HepG2 (cell line): ENCODE measurements around the gene EIF4EBP3. TPM values are rescaled to one million over a fixed set of nuclear protein-coding genes. Genes with fewer than 3 reads are reported as not detected.

ENCODE experiments used
- ATAC-seq: fragments of 200-7000 bp; cut with Tn5 transposase; 3 replicates; pipeline ENCODE4 v1.9.1; 2020; ENCODE audit warnings: mild to moderate bottlenecking, moderate library complexity
- BruUV-seq: library from RNA; stranded (reverse); fragments of 400-500 nt; replicated peaks from 2 replicates; lab custom pipeline; 2021; lab: Mats Ljungman, UMichigan
- CTCF ChIA-PET: fragments of 300-600 bp; formaldehyde crosslinking; extraction: SDS; loops from one replicate; lab custom pipeline; 2021; ENCODE audit warnings: low total read pairs, inconsistent platforms, low intra/inter-chr PET ratio; lab: Yijun Ruan, JAX
- POLR2A ChIA-PET: fragments of 350-600 bp; sonication (Branson Sonifier 250); formaldehyde crosslinking; loops from one replicate; lab custom pipeline; 2020; ENCODE audit warnings: antibody characterized with exemption, inconsistent platforms; lab: Yijun Ruan, JAX
- DNase-seq: peaks from one replicate; pipeline ENCODE4 v3.0.0-alpha.2; 2015; ENCODE audit warnings: low spot score
- FAIRE-seq: peaks from 3 replicates; lab custom pipeline; 2011; peaks lifted over from hg19 to GRCh38; lab: Jason Lieb, UNC
- H2AFZ ChIP-seq: one replicate; pipeline ENCODE4 v1.6.1; 2011; ENCODE audit warnings: low read length, inconsistent platforms
- H3K27ac ChIP-seq: fragments of 300-600 bp; 3 replicates; pipeline ENCODE4 v1.8.0; 2011; ENCODE audit warnings: mixed run types, mild to moderate bottlenecking, mixed read lengths, low read length, inconsistent platforms; ENCODE audit not compliant: insufficient read depth; ENCODE audit errors: extremely low read length
- H3K27me3 ChIP-seq, 2 experiments: fragments of 200-600 bp in 1 of 2; 2 replicates in 1 of 2; 3 replicates in 1 of 2; pipeline versions ENCODE4 v1.6.0 to v1.8.0; 2011; ENCODE audit warnings: low read length in 2 of 2, mild to moderate bottlenecking in 2 of 2, moderate library complexity in 2 of 2, inconsistent platforms in 1 of 2; ENCODE audit not compliant: insufficient read depth in 2 of 2, control insufficient read depth in 1 of 2
- H3K36me3 ChIP-seq, 2 experiments: fragments of 200-600 bp in 1 of 2; replicated peaks in 1 of 2; 2 replicates in 1 of 2; 3 replicates in 1 of 2; pipeline versions ENCODE4 v1.5.1 to v1.8.0; 2011; ENCODE audit warnings: low read length in 2 of 2, inconsistent platforms in 1 of 2; ENCODE audit not compliant: insufficient read depth in 2 of 2, control insufficient read depth in 1 of 2
- H3K4me1 ChIP-seq: 2 replicates; pipeline ENCODE4 v1.5.1; 2012; ENCODE audit warnings: low read length, inconsistent platforms; ENCODE audit not compliant: insufficient read depth
- H3K4me2 ChIP-seq: 2 replicates; pipeline ENCODE4 v1.6.0; 2011; ENCODE audit warnings: low read depth, low read length, inconsistent platforms
- H3K4me3 ChIP-seq, 3 experiments: fragments of 200-600 bp in 1 of 3; sonication (generic), shearing (Covaris generic) in 1 of 3; replicated peaks in 1 of 3; 2 replicates each; pipeline ENCODE4 v1.5.1; 2011 to 2016; ENCODE audit warnings: low read length in 3 of 3, inconsistent platforms in 2 of 3, low read depth in 2 of 3, mild to moderate bottlenecking in 2 of 3, control low read depth in 1 of 3, mixed read lengths in 1 of 3; ENCODE audit not compliant: insufficient read depth in 1 of 3
- H3K79me2 ChIP-seq: one replicate; pipeline ENCODE4 v1.6.1; 2011; ENCODE audit warnings: low read length, inconsistent platforms; ENCODE audit not compliant: insufficient read depth
- H3K9ac ChIP-seq: 2 replicates; pipeline ENCODE4 v1.6.0; 2011; ENCODE audit warnings: mild to moderate bottlenecking, low read depth, low read length, inconsistent platforms; ENCODE audit not compliant: insufficient read depth
- H3K9me3 ChIP-seq: 2 replicates; pipeline ENCODE4 v1.5.1; 2012; ENCODE audit warnings: mild to moderate bottlenecking, low read length
- H4K20me1 ChIP-seq: 2 replicates; pipeline ENCODE4 v1.6.0; 2011; ENCODE audit warnings: inconsistent platforms, mild to moderate bottlenecking, low read length, moderate library complexity; ENCODE audit not compliant: insufficient read depth
- FOXP1 ChIP-seq, 2 experiments: fragments of 450-650 bp in 1 of 2; IDR thresholded peaks; 2 replicates each; pipeline ENCODE4 v1.6.1; 2017 to 2018; ENCODE audit warnings: antibody characterized with exemption in 1 of 2
- GPN1 ChIP-seq: sonication (generic); formaldehyde crosslinking; IDR thresholded peaks from 2 replicates; pipeline ENCODE4 v1.5.1; 2020; ENCODE audit warnings: missing genetic modification reagents, borderline replicate concordance
- HMG20A ChIP-seq: IDR thresholded peaks from 2 replicates; pipeline ENCODE4 v1.6.1; 2016; ENCODE audit warnings: borderline replicate concordance
- KAT7 ChIP-seq: IDR thresholded peaks from 2 replicates; pipeline ENCODE4 v1.6.1; 2018; ENCODE audit warnings: borderline replicate concordance, missing compliant biosample characterization
- MYC ChIP-seq: sonication (generic); formaldehyde crosslinking; IDR thresholded peaks from 2 replicates; pipeline ENCODE4 v1.9.0; 2021; ENCODE audit warnings: missing genetic modification reagents, borderline replicate concordance
- PBX3 ChIP-seq: sonication (generic); formaldehyde crosslinking; IDR thresholded peaks from 2 replicates; pipeline ENCODE4 v1.8.1; 2023; ENCODE audit warnings: missing genetic modification reagents, inconsistent platforms, borderline replicate concordance
- RFX1 ChIP-seq: fragments of 450-650 bp; IDR thresholded peaks from 2 replicates; pipeline ENCODE4 v1.6.1; 2017
- RFX5 ChIP-seq: IDR thresholded peaks from 2 replicates; pipeline ENCODE4 v1.6.1; 2011; ENCODE audit warnings: low read depth, low read length, improper control_type of control experiment
- TARDBP ChIP-seq: sonication (generic); formaldehyde crosslinking; IDR thresholded peaks from 2 replicates; pipeline ENCODE4 v1.8.0; 2022; ENCODE audit warnings: mild to moderate bottlenecking, missing genetic modification reagents
- ZNF136 ChIP-seq: sonication (generic); formaldehyde crosslinking; IDR thresholded peaks from 2 replicates; pipeline ENCODE4 v1.8.1; 2022; ENCODE audit warnings: low read depth, mild to moderate bottlenecking, moderate library complexity, missing genetic modification reagents
- ZNF264 ChIP-seq: sonication (generic); formaldehyde crosslinking; IDR thresholded peaks from 2 replicates; pipeline ENCODE4 v1.4.0; 2020; ENCODE audit warnings: missing genetic modification reagents
- ZNF3 ChIP-seq: IDR thresholded peaks from 2 replicates; pipeline ENCODE4 v1.7.0; 2017; ENCODE audit warnings: inconsistent platforms
- ZNF318 ChIP-seq: sonication (generic); formaldehyde crosslinking; IDR thresholded peaks from 2 replicates; pipeline ENCODE4 v1.4.0; 2020; ENCODE audit warnings: mild to moderate bottlenecking, missing genetic modification reagents
- ZNF331 ChIP-seq: sonication (generic); formaldehyde crosslinking; IDR thresholded peaks from 2 replicates; pipeline ENCODE4 v1.4.0; 2020; ENCODE audit warnings: missing genetic modification reagents
- ZNF468 ChIP-seq: sonication (generic); formaldehyde crosslinking; IDR thresholded peaks from 2 replicates; pipeline ENCODE4 v1.8.0; 2022; ENCODE audit warnings: mild to moderate bottlenecking, moderate library complexity, missing genetic modification reagents
- ZNF883 ChIP-seq: sonication (generic); formaldehyde crosslinking; IDR thresholded peaks from 2 replicates; pipeline ENCODE4 v1.5.1; 2020; ENCODE audit warnings: mild to moderate bottlenecking, missing genetic modification reagents; ENCODE audit errors: not compliant biosample characterization
- WGBS: methylation state at CpG from one replicate; pipeline ENCODE4 v1.1.6; 2017; ENCODE audit warnings: low lambda C conversion rate; 5-methylcytosine and 5-hydroxymethylcytosine counted together
- in situ Hi-C: cut with HindIII; loops from 2 replicates; pipeline ENCODE4 v1.10.0; 2017; ENCODE audit warnings: low pct_unique_long_range_greater_than_20kb; ENCODE audit not compliant: extremely low pct_ligation_motif_present
- intact Hi-C: fragments of 100-400 bp; cut with micrococcal nuclease; formaldehyde crosslinking; loops from one replicate; pipeline ENCODE4 v1.10.0; 2022; ENCODE audit not compliant: unreplicated experiment
- polyA plus RNA-seq, 8 experiments: library from polyadenylated mRNA; depleted of rRNA in 3 of 8; stranded (reverse) in 7 of 8; unstranded in 1 of 8; fragments of >200 nt; fragmentation: Illumina TruSeq in 4 of 8; extraction: Trizol in 4 of 8; gene quantifications; 2 replicates each; pipeline versions ENCODE4 v1.2.1 to v1.2.3, GENCODE V29; 2011 to 2016; ENCODE audit warnings: low read depth in 4 of 8, missing spikeins in 1 of 8, mixed read lengths in 1 of 8; ENCODE audit not compliant: insufficient read depth in 1 of 8
- total RNA-seq, 5 experiments: library from RNA; depleted of rRNA; stranded (reverse); fragments of >200 nt; fragmentation: Illumina TruSeq; extraction: Trizol; gene quantifications; 2 replicates each; pipeline ENCODE4 v1.2.3, GENCODE V29; 2016; ENCODE audit warnings: low read depth in 1 of 5

The EIF4EBP3 gene
- total and polyA plus RNA-seq, 2 of the 13 experiments (the other 11 are each of a cell fraction or from before 2014, with no cell fraction given), result 0.61 to 1.7 TPM

- POLR2A ChIA-PET, result interaction anchor here (0.8 to 4.5 kb wide), 18 partner anchors 9 to 184 kb away, joined by 3 to 70 read pairs (median 6); partner anchors contain the start of genes ANKHD1, HARS1, HARS2 and IK
- Histone ChIP-seq H4K20me1 (no peaks in the 10 kb centered on the region; the same call in 1 of the 2 replicates), H3K9me3 (no peaks in the 10 kb centered on the region), H3K36me3 (peaks cover 14 to 48% of the 10 kb centered on the region in 2 experiments), H3K27me3 (no peaks in the 10 kb centered on the region), H3K79me2 (no peaks in the 10 kb centered on the region), H3K4me2 (peak overlapping the region; percentile 81), H3K4me1 (peaks cover 27% of the 10 kb centered on the region), H3K27ac (peak overlapping the region; percentile 86), H3K4me3 (peak overlapping the region; percentile 21 to 69 (median 48); a peak in 5 of 6 replicates), H2AFZ (no peak overlapping the region), H3K9ac (peak overlapping the region; percentile 69)
- no TSS peak for BruUV-seq
- peak; percentile 63 for FAIRE-seq
- in situ Hi-C loops, result no loop called here
- intact Hi-C loops, result loop anchor here (1.0 to 5.0 kb wide), 4 partner anchors 9 to 180 kb away; partner anchors contain the start of genes HARS1, HARS2 and TMCO6
- peak; percentile 73 for ATAC-seq
- CTCF ChIA-PET, result no interaction called here
- peak; percentile 66 for DNase-seq
- 0% methylated on average over 10 of the region's 13 CpGs for WGBS
- TF ChIP-seq GPN1 (CRISPR knock-in tag) (no peak), ZNF136 (0 out of 2 replicates have a peak, but pooled peaks have one; percentile 15), RFX5 (no peak), TARDBP (no peak), ZNF264 (no peak), FOXP1 (IDR thresholded peaks at IDR 0.05) (no peak), FOXP1 (CRISPR knock-in tag; IDR thresholded peaks at IDR 0.05) (no peak; the same call in 1 of the 2 replicates), PBX3 (CRISPR knock-in tag) (no peak), ZNF3 (CRISPR knock-in tag) (no peak), ZNF331 (CRISPR knock-in tag) (no peak), RFX1 (no peak), ZNF883 (CRISPR knock-in tag) (no peak), HMG20A (CRISPR knock-in tag) (no peak), KAT7 (no peak), ZNF318 (CRISPR knock-in tag) (peak; percentile 77; the same call in 1 of the 2 replicates), MYC (CRISPR knock-in tag) (no peak; the same call in 1 of the 2 replicates), ZNF468 (CRISPR knock-in tag) (no peak)
Measured at GRCh38 chr5:140546851-140547507, 483 bp upstream of the EIF4EBP3 start.
